Measurements from ENCODE around the gene NRXN2.

The NRXN2 gene

GRCh38 chr11:64653388-64653973 is 69.5 kb downstream of the NRXN2 start:
- no peak for DNase-seq (ENCODE audit: low read depth in 1 of 2, low spot score in 1 of 2)

GRCh38 chr11:64652586-64653387 is 70.2 kb downstream of the NRXN2 start:
- DNase-seq (ENCODE audit: low read depth in 1 of 2, low spot score in 1 of 2) = peak; percentile 42 to 62

GRCh38 chr11:64650923-64651523 is 72.0 kb downstream of the NRXN2 start:
- no peak for DNase-seq (ENCODE audit: low read depth in 1 of 2, low spot score in 1 of 2)

DNA sequence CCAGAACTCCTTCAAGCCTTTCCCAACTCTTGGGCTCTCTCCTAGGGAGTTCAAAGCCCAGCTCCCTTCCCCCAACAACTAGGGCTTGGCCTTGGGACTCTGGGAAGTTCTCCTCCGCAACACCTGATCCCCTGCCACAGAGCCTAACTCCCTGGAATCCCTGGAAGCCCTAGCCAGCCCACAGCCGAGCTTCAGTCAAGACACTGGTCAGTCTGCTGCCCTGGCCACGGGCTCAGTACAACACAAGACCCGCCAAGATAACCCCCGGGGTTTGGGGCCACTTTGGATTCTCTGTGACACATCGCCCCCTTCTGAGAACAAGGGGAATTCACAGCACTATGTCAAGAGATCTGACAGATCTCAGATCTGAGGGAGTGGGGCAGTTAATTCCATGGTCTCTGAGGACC is 73.7 kb downstream of the NRXN2 start:
- no peak for DNase-seq (ENCODE audit: low read depth in 1 of 2, low spot score in 1 of 2)

GRCh38 chr11:64648551-64648950 is 74.4 kb downstream of the NRXN2 start:
- no peak for DNase-seq (ENCODE audit: low read depth in 1 of 2, low spot score in 1 of 2)

DNA sequence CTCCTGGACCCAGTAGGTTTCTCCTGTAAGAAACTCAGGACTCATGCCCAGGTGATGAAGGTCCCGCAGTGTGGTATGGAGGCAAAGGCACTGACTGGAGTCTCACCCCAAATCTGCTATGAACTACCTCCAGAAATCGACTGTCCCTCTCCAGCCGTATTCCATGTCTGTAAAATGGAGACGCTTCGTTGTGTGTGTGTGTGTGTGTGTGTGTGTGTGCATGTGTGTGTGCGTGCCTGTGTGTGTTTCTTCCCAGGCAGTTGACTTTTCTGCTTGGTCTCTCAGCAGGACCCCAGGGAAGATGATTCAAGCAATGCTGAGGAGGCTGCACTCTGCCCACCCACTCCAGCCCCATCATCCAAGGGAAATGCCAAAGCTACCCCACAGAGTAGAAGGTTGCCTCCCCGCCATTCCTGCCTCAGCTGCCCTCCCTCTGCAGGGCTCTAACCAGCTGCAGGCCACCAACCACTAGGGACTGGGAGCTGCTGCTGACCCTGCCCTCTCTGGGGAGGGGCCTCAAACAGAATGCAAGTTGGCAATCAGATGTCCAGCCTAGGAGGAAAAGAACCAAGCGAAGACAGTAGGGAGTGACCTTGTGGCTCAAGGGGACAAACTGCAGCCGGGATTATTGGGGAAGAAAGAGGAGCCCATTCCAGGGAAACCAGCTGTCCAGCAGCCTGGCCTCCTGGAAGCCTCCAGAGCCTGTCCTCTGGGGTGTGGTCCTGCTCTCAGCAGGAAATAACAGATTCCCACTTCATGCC is 75.8 kb downstream of the NRXN2 start:
- no peak for DNase-seq (ENCODE audit: low read depth in 1 of 2, low spot score in 1 of 2)

DNA sequence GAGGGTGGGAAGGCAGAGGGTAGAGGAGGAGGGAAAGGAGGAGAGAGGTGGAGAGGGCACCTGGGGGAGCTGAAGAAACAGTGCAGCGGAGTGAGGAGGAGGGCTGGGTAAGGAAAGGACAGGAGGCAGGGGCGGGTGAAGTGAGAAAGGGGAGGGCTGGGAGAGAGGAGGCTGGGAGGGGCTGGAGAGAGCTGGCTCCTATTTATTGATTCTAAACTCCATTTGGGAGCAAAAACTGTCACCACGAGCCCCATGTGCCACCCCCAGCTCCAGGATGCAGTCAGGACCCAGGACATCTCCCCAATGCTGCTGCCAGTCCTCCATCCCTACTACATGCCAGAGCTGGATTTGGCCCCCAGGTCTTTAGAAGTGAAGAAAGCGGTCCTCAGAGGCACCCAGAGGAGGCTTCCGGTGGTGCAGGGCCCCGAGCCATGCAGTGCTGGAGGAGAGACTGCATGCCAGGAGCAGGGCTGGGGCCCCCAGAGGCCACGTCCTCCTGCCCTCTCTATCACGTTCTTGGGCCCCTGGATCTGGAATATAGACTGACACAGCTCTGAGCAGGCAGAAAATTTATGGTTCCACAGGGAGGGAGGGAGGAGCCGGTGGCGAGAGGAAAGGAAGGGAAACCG is 78.2 kb downstream of the NRXN2 start:
- DNase-seq (ENCODE audit: low read depth in 1 of 2, low spot score in 1 of 2) = no peak

GRCh38 chr11:64643920-64644646 is 78.9 kb downstream of the NRXN2 start:
- no peak for DNase-seq (ENCODE audit: low read depth in 1 of 2, low spot score in 1 of 2)

GRCh38 chr11:64643256-64643881 is 79.6 kb downstream of the NRXN2 start:
- DNase-seq (ENCODE audit: low read depth in 1 of 2, low spot score in 1 of 2) = no peak

DNA sequence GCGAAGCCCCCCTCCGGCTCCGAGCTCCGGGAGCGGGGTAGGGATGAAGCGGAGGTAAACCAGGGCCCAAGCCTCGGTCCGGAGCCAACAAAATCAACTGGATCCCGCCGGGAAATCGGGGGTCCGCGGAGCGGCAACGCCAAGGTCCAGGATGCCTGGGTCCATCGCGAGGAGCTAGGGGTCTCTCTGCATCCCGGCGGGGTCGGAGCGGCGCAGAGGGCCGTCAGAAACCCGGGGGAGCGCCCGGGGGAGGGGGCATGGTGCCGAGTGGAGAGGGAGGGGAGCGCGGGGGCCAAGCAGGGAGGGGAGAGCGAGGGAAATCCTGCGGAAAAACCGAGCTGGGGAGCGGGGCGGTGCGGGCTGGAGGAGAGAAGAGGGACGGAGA is 80.1 kb downstream of the NRXN2 start:
- no peak for DNase-seq (ENCODE audit: low read depth in 1 of 2, low spot score in 1 of 2)

DNA sequence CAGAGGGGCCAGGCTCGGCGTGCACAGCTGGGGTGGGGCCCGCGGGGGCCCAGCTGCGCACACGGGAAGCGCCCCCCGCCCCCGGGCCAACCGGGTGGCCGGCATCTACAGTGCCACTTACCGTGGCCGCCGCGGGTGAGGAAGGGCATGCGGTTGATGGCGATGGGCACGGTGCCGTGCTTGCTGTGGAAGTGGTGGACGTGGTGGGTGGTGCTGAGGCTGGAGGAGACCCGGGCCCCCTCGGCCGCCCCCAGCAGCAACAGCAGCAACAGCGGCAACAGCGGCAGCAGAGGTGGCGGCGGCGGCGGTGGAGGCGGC is 80.6 kb downstream of the NRXN2 start:
- DNase-seq (ENCODE audit: low read depth in 1 of 2, low spot score in 1 of 2) = no peak

- DNase-seq (ENCODE audit: low read depth in 1 of 2, low spot score in 1 of 2) = no peak
Measured at GRCh38 chr11:64641596-64642417, 81.2 kb downstream of the NRXN2 start.

DNA sequence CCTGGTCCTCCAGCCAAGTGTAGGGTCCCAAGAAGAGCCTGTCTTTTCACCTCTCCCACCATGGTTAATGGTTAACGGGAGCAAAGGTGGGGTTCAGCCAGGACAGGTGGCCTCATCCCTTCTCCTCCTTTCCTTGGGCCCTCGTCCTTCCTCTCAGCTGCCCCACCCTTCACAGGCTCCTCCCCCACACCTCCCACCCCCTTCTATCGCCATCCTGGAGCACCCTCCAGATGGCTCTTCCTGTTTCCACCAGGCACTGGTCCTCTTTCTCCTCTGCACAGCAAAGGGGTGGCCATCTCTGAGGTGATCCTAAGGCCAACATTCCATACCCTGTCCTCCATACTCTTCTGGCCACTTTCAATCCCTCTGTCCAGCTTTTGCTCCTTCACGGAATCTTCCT is 83.1 kb downstream of the NRXN2 start:
- no peak for DNase-seq (ENCODE audit: low read depth in 1 of 2, low spot score in 1 of 2)

GRCh38 chr11:64638829-64639228 is 84.2 kb downstream of the NRXN2 start:
- DNase-seq (ENCODE audit: low read depth in 1 of 2, low spot score in 1 of 2) = no peak

DNA sequence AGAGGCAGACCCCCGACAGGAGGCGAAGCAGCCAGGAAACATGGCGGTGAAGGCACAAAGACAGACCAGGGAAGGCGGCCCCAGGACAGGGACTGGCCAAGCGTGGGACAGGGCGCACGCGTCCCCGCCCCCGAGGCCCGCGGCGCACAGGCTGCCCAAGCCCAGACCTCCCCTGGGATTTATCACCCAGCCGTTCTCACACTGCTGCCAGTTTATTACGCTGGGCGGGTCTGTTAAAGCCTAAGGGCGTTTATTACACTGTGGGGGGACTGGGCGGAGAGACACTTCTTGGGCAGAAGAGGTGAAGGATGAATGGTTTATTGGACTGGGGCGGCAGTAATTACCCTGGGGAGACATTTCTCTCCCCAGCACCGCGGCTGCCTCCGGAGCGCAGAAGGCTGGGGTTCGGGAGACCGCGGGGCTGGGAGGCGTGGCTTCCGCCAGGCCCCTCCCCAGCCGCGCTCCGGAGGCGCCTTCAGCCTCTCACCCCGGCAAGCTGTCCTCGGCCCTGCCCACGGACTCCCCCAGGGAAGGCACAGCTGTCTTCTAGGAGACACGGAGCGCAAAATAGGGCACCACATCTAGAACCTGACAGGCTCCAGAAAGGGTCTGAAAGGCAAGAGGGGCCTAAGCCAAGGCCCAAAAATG is 84.9 kb downstream of the NRXN2 start:
- no peak for DNase-seq (ENCODE audit: low read depth in 1 of 2, low spot score in 1 of 2)

- DNase-seq (ENCODE audit: low read depth in 1 of 2, low spot score in 1 of 2) = no peak
Measured at GRCh38 chr11:64637334-64638017, 85.5 kb downstream of the NRXN2 start.

DNA sequence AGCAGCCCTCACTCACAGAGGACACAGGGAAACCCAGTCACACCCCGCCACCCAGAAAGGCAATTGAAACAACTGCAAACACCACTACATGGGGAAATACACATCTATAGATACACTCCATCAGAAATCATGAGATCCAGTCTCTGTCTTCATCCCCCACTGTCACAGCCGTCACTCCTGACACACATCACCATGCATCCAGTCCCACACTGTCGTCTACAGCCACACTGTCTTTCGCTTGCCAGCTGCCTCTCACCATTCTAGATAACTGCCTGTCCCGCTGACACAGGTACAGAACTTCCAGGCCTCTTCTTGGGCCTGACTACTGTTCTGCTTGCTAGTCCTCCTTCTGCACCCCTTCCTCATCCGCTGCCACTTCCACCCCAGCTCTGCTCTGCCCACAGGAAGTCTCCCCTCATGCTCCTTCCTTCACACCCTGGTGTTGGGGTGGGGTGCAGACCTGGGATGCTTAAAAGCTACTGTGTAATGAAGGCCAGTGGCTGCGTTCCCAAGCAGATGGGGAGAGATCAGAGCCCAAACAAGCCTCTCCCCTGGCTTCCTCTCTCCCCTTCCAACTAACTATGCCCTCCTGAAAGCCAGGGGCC is 89.3 kb downstream of the NRXN2 start:
- no peak for DNase-seq (ENCODE audit: low read depth in 1 of 2, low spot score in 1 of 2)

DNA sequence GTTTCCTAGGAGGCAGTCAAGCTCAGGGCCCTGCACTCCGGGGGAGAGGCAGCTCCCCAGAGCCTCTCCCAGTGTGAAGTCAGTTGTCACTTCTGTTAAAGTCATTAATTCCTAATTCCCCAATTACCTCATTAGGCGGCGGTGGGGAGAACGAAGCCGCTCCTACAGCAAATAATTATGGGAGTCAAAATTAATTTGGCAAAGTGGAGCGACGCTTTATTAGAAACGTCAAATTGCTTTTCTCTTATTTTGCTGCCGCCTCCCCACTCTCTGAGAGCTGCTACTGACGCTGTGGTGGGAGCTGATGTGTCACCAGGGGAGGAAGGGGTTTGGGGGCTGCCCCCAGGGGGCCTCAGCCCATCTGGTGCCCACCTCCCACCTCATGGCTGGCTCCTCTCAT is 90.3 kb downstream of the NRXN2 start:
- DNase-seq (ENCODE audit: low read depth in 1 of 2, low spot score in 1 of 2) = no peak
